Glutamatergic neuron (in vitro differentiated cells): Measurements from ENCODE around the gene DLG2. TPM values are rescaled to one million over a fixed set of nuclear protein-coding genes. Genes with fewer than 3 reads are reported as not detected.

Experiments
- DNase-seq: peaks from one replicate; pipeline ENCODE4 v3.0.0; 2022
- H3K27ac Mint-ChIP-seq: one replicate; pipeline ENCODE4 v1.8.0; 2020; ENCODE audit warnings: mild to moderate bottlenecking, mixed read lengths, inconsistent platforms; ENCODE audit not compliant: unreplicated experiment
- H3K27me3 Mint-ChIP-seq: one replicate; pipeline ENCODE4 v1.8.0; 2020; ENCODE audit warnings: mild to moderate bottlenecking, moderate library complexity, mixed read lengths, inconsistent platforms; ENCODE audit not compliant: unreplicated experiment
- H3K36me3 Mint-ChIP-seq: one replicate; pipeline ENCODE4 v1.8.0; 2020; ENCODE audit warnings: mild to moderate bottlenecking, mixed read lengths, inconsistent platforms; ENCODE audit not compliant: unreplicated experiment
- H3K4me1 Mint-ChIP-seq: one replicate; pipeline ENCODE4 v1.8.0; 2020; ENCODE audit warnings: mild to moderate bottlenecking, low read depth, mixed read lengths, inconsistent platforms; ENCODE audit not compliant: unreplicated experiment
- H3K4me3 Mint-ChIP-seq: one replicate; pipeline ENCODE4 v1.8.0; 2020; ENCODE audit warnings: mild to moderate bottlenecking, mixed read lengths, inconsistent platforms; ENCODE audit not compliant: unreplicated experiment
- H3K9me3 Mint-ChIP-seq: one replicate; pipeline ENCODE4 v1.8.0; 2020; ENCODE audit warnings: mild to moderate bottlenecking, moderate library complexity, mixed read lengths, inconsistent platforms; ENCODE audit not compliant: unreplicated experiment
- CTCF ChIP-seq: fragments of 200-600 bp; sonication (generic); IDR thresholded peaks from one replicate; pipeline ENCODE4 v1.5.0; 2021; ENCODE audit not compliant: partially characterized antibody, unreplicated experiment
- total RNA-seq: library from RNA; stranded (reverse); fragmentation: NEBNext Ultra II Directional; extraction: Animal tissue kit (Norgen Biotek cat#: 25700); gene quantifications from one replicate; pipeline ENCODE4 v1.2.1, GENCODE V29; 2021; ENCODE audit not compliant: unreplicated experiment

Gene DLG2
- total RNA-seq, 1 donor from 2014 or later = 2.9 TPM

- TF ChIP-seq CTCF = no peak
- Mint-ChIP-seq H3K36me3 (no peaks in the 10 kb centered on the region), H3K27me3 (no peaks in the 10 kb centered on the region), H3K9me3 (no peaks in the 10 kb centered on the region), H3K27ac (no peak overlapping the region), H3K4me3 (no peak overlapping the region), H3K4me1 (no peaks in the 10 kb centered on the region)
- no peak for DNase-seq
Observed at GRCh38 chr11:83502041-83502440, 2125.1 kb downstream of the DLG2 start.

- no peak for DNase-seq
- Mint-ChIP-seq H3K27ac (no peak overlapping the region), H3K36me3 (no peaks in the 10 kb centered on the region), H3K9me3 (no peaks in the 10 kb centered on the region), H3K4me3 (no peak overlapping the region), H3K27me3 (no peaks in the 10 kb centered on the region), H3K4me1 (no peaks in the 10 kb centered on the region)
- TF ChIP-seq CTCF = no peak
Observed at GRCh38 chr11:83493917-83494316, 2133.2 kb downstream of the DLG2 start.

- H3K27ac Mint-ChIP-seq = no peak overlapping the region
- no peaks in the 10 kb centered on the region for H3K4me1 Mint-ChIP-seq
- H3K36me3 Mint-ChIP-seq = no peaks in the 10 kb centered on the region
- DNase-seq = no peak
- no peaks in the 10 kb centered on the region for H3K27me3 Mint-ChIP-seq
- no peaks in the 10 kb centered on the region for H3K9me3 Mint-ChIP-seq
- no peak for TF ChIP-seq CTCF
- no peak overlapping the region for H3K4me3 Mint-ChIP-seq
Observed at GRCh38 chr11:83493034-83493433, 2134.1 kb downstream of the DLG2 start.

GRCh38 chr11:83483808-83484207, 2143.3 kb downstream of the DLG2 start:
- Mint-ChIP-seq H3K36me3 (no peaks in the 10 kb centered on the region), H3K27me3 (no peaks in the 10 kb centered on the region), H3K4me1 (no peaks in the 10 kb centered on the region), H3K27ac (no peak overlapping the region), H3K4me3 (no peak overlapping the region), H3K9me3 (no peaks in the 10 kb centered on the region)
- DNase-seq = no peak
- no peak for TF ChIP-seq CTCF

- Mint-ChIP-seq H3K4me1 (no peaks in the 10 kb centered on the region), H3K27me3 (no peaks in the 10 kb centered on the region), H3K4me3 (no peak overlapping the region), H3K27ac (no peak overlapping the region), H3K9me3 (no peaks in the 10 kb centered on the region), H3K36me3 (no peaks in the 10 kb centered on the region)
- DNase-seq = no peak
- no peak for TF ChIP-seq CTCF
Observed at GRCh38 chr11:83480811-83481210, 2146.3 kb downstream of the DLG2 start.
